Activated T-cell treated with anti-CD3 and anti-CD28 coated beads for 48 hours (primary cell): Measurements from ENCODE around the gene GJA1.
"Not testable (repeated sequence)": the region's sequence is repeated elsewhere in the genome, so short reads cannot be mapped to it uniquely, and the experiment has no call there.

Source experiments
- DNase-seq: peaks from one replicate; pipeline ENCODE4 v3.0.0-alpha.2; 2020; ENCODE audit warnings: low read depth

GJA1 gene

GRCh38 chr6:121436960-121437850 lies 1.8 kb downstream of the GJA1 start:
- DNase-seq = no peak

GRCh38 chr6:121437851-121438651 lies 2.6 kb downstream of the GJA1 start:
- DNase-seq = no peak

GRCh38 chr6:121438869-121439268 lies 3.4 kb downstream of the GJA1 start:
- no peak for DNase-seq

GRCh38 chr6:121439475-121439874 lies 4.0 kb downstream of the GJA1 start:
- DNase-seq = no peak

- DNase-seq = no peak
Measured at GRCh38 chr6:121439926-121440325, 4.5 kb downstream of the GJA1 start.

- DNase-seq = no peak
Measured at GRCh38 chr6:121441477-121441876, 6.0 kb downstream of the GJA1 start.

GRCh38 chr6:121442576-121442975 lies 7.1 kb downstream of the GJA1 start:
- DNase-seq = no peak

GRCh38 chr6:121443971-121444541 lies 8.6 kb downstream of the GJA1 start:
- no peak for DNase-seq

GRCh38 chr6:121446705-121447104 lies 11.3 kb downstream of the GJA1 start:
- not testable (repeated sequence) for DNase-seq

- DNase-seq = not testable (repeated sequence)
Measured at GRCh38 chr6:121447746-121448145, 12.3 kb downstream of the GJA1 start.

GRCh38 chr6:121448528-121448927 lies 13.1 kb downstream of the GJA1 start:
- not testable (repeated sequence) for DNase-seq

GRCh38 chr6:121449331-121449730 lies 13.9 kb downstream of the GJA1 start:
- DNase-seq = no peak

GRCh38 chr6:121450242-121450641 lies 14.8 kb downstream of the GJA1 start:
- no peak for DNase-seq

- no peak for DNase-seq
Measured at GRCh38 chr6:121451250-121451649, 15.8 kb downstream of the GJA1 start.

- no peak for DNase-seq
Measured at GRCh38 chr6:121453191-121453590, 17.7 kb downstream of the GJA1 start.

GRCh38 chr6:121460170-121460569 lies 24.7 kb downstream of the GJA1 start:
- no peak for DNase-seq

- no peak for DNase-seq
Measured at GRCh38 chr6:121463087-121463486, 27.6 kb downstream of the GJA1 start.

GRCh38 chr6:121465101-121465500 lies 29.7 kb downstream of the GJA1 start:
- no peak for DNase-seq

GRCh38 chr6:121479486-121480098 lies 44.1 kb downstream of the GJA1 start:
- DNase-seq = no peak

GRCh38 chr6:121480099-121480713 lies 44.8 kb downstream of the GJA1 start:
- no peak for DNase-seq

GRCh38 chr6:121482004-121482693 lies 46.7 kb downstream of the GJA1 start:
- no peak for DNase-seq
